ENCODE data around the gene ACER2.
"Not testable (repeated sequence)": the region's sequence is repeated elsewhere in the genome, so short reads cannot be mapped to it uniquely, and the experiment has no call there.

ACER2 gene

GRCh38 chr9:19408693-19409400 lies at the start of gene ACER2:
ACER2 (plus strand) TSS chr9:19409009; CDS start chr9:19409085, 76 bp downstream.
- H3K9me3 Mint-ChIP-seq: no peaks in the 10 kb centered on the region
- peaks cover 10% of the 10 kb centered on the region for H3K4me1 Mint-ChIP-seq (ENCODE audit: low read depth)
- H3K4me3 Mint-ChIP-seq: peak within 1 kb of the TSS; percentile 96
- no peaks in the 10 kb centered on the region for H3K36me3 Mint-ChIP-seq (ENCODE audit: low read depth)
- peak within 1 kb of the TSS; percentile 87 for H3K27ac Mint-ChIP-seq
- H3K27me3 Mint-ChIP-seq: no peaks in the 10 kb centered on the region

GRCh38 chr9:19369107-19369506 lies 39.7 kb upstream of the ACER2 start:
- Mint-ChIP-seq H3K27me3 (no peaks in the 10 kb centered on the region), H3K4me1 (ENCODE audit: low read depth) (peaks cover 5% of the 10 kb centered on the region), H3K27ac (no peak overlapping the region), H3K4me3 (no peak overlapping the region), H3K36me3 (ENCODE audit: low read depth) (peaks cover 22% of the 10 kb centered on the region), H3K9me3 (no peaks in the 10 kb centered on the region)

- Mint-ChIP-seq H3K9me3 (no peaks in the 10 kb centered on the region), H3K4me3 (no peak overlapping the region), H3K27me3 (no peaks in the 10 kb centered on the region), H3K36me3 (ENCODE audit: low read depth) (peaks cover 39% of the 10 kb centered on the region), H3K27ac (no peak overlapping the region), H3K4me1 (ENCODE audit: low read depth) (peaks cover 18% of the 10 kb centered on the region)
Observed at GRCh38 chr9:19371942-19372341, 36.9 kb upstream of the ACER2 start.

- Mint-ChIP-seq H3K36me3 (ENCODE audit: low read depth) (peaks cover 45% of the 10 kb centered on the region), H3K27ac (no peak overlapping the region), H3K27me3 (no peaks in the 10 kb centered on the region), H3K4me1 (ENCODE audit: low read depth) (peaks cover 24% of the 10 kb centered on the region), H3K4me3 (no peak overlapping the region), H3K9me3 (no peaks in the 10 kb centered on the region)
Observed at GRCh38 chr9:19372567-19372966, 36.2 kb upstream of the ACER2 start.

GRCh38 chr9:19373527-19373926 lies 35.3 kb upstream of the ACER2 start:
- H3K27me3 Mint-ChIP-seq: no peaks in the 10 kb centered on the region
- H3K27ac Mint-ChIP-seq: peak overlapping the region; percentile 51
- H3K4me3 Mint-ChIP-seq: no peak overlapping the region
- peaks cover 54% of the 10 kb centered on the region for H3K36me3 Mint-ChIP-seq (ENCODE audit: low read depth)
- H3K9me3 Mint-ChIP-seq: no peaks in the 10 kb centered on the region
- peaks cover 32% of the 10 kb centered on the region for H3K4me1 Mint-ChIP-seq (ENCODE audit: low read depth)

- peaks cover 73% of the 10 kb centered on the region for H3K36me3 Mint-ChIP-seq (ENCODE audit: low read depth)
- H3K27ac Mint-ChIP-seq: peak overlapping the region; percentile 79
- peaks cover 48% of the 10 kb centered on the region for H3K4me1 Mint-ChIP-seq (ENCODE audit: low read depth)
- no peaks in the 10 kb centered on the region for H3K27me3 Mint-ChIP-seq
- H3K9me3 Mint-ChIP-seq: no peaks in the 10 kb centered on the region
- H3K4me3 Mint-ChIP-seq: peak overlapping the region; percentile 26
Observed at GRCh38 chr9:19375538-19375937, 33.3 kb upstream of the ACER2 start.

GRCh38 chr9:19376931-19377330 lies 31.9 kb upstream of the ACER2 start:
- H3K27ac Mint-ChIP-seq: peak overlapping the region; percentile 100
- no peaks in the 10 kb centered on the region for H3K27me3 Mint-ChIP-seq
- H3K9me3 Mint-ChIP-seq: no peaks in the 10 kb centered on the region
- peak overlapping the region; percentile 100 for H3K4me3 Mint-ChIP-seq
- H3K36me3 Mint-ChIP-seq (ENCODE audit: low read depth): peaks cover 81% of the 10 kb centered on the region
- peaks cover 60% of the 10 kb centered on the region for H3K4me1 Mint-ChIP-seq (ENCODE audit: low read depth)

- Mint-ChIP-seq H3K4me3 (peak overlapping the region; percentile 100), H3K4me1 (ENCODE audit: low read depth) (peaks cover 64% of the 10 kb centered on the region), H3K9me3 (no peaks in the 10 kb centered on the region), H3K36me3 (ENCODE audit: low read depth) (peaks cover 79% of the 10 kb centered on the region), H3K27me3 (no peaks in the 10 kb centered on the region), H3K27ac (peak overlapping the region; percentile 100)
Observed at GRCh38 chr9:19378164-19378563, 30.6 kb upstream of the ACER2 start.

- H3K27me3 Mint-ChIP-seq: no peaks in the 10 kb centered on the region
- peak overlapping the region; percentile 100 for H3K27ac Mint-ChIP-seq
- H3K9me3 Mint-ChIP-seq: no peaks in the 10 kb centered on the region
- peaks cover 74% of the 10 kb centered on the region for H3K36me3 Mint-ChIP-seq (ENCODE audit: low read depth)
- H3K4me3 Mint-ChIP-seq: peak overlapping the region; percentile 100
- peaks cover 64% of the 10 kb centered on the region for H3K4me1 Mint-ChIP-seq (ENCODE audit: low read depth)
Observed at GRCh38 chr9:19378647-19379046, 30.2 kb upstream of the ACER2 start.

GRCh38 chr9:19379283-19379682 lies 29.5 kb upstream of the ACER2 start:
- H3K27me3 Mint-ChIP-seq: no peaks in the 10 kb centered on the region
- peak overlapping the region; percentile 100 for H3K4me3 Mint-ChIP-seq
- peak overlapping the region; percentile 100 for H3K27ac Mint-ChIP-seq
- H3K36me3 Mint-ChIP-seq (ENCODE audit: low read depth): peaks cover 68% of the 10 kb centered on the region
- no peaks in the 10 kb centered on the region for H3K9me3 Mint-ChIP-seq
- peaks cover 64% of the 10 kb centered on the region for H3K4me1 Mint-ChIP-seq (ENCODE audit: low read depth)

GRCh38 chr9:19379697-19380046 lies 29.1 kb upstream of the ACER2 start:
- H3K27ac Mint-ChIP-seq: peak overlapping the region; percentile 100
- no peaks in the 10 kb centered on the region for H3K9me3 Mint-ChIP-seq
- peaks cover 64% of the 10 kb centered on the region for H3K36me3 Mint-ChIP-seq (ENCODE audit: low read depth)
- H3K4me1 Mint-ChIP-seq (ENCODE audit: low read depth): peaks cover 64% of the 10 kb centered on the region
- H3K4me3 Mint-ChIP-seq: peak overlapping the region; percentile 100
- H3K27me3 Mint-ChIP-seq: no peaks in the 10 kb centered on the region

- Mint-ChIP-seq H3K4me3 (peak overlapping the region; percentile 100), H3K27ac (peak overlapping the region; percentile 100), H3K27me3 (no peaks in the 10 kb centered on the region), H3K4me1 (ENCODE audit: low read depth) (peaks cover 57% of the 10 kb centered on the region), H3K36me3 (ENCODE audit: low read depth) (peaks cover 55% of the 10 kb centered on the region), H3K9me3 (no peaks in the 10 kb centered on the region)
Observed at GRCh38 chr9:19380826-19381075, 28.1 kb upstream of the ACER2 start.

- H3K36me3 Mint-ChIP-seq (ENCODE audit: low read depth): peaks cover 46% of the 10 kb centered on the region
- H3K27ac Mint-ChIP-seq: no peak overlapping the region
- peaks cover 48% of the 10 kb centered on the region for H3K4me1 Mint-ChIP-seq (ENCODE audit: low read depth)
- peak overlapping the region; percentile 100 for H3K4me3 Mint-ChIP-seq
- no peaks in the 10 kb centered on the region for H3K9me3 Mint-ChIP-seq
- H3K27me3 Mint-ChIP-seq: peaks cover 1% of the 10 kb centered on the region
Observed at GRCh38 chr9:19381656-19382055, 27.2 kb upstream of the ACER2 start.

GRCh38 chr9:19385212-19385611 lies 23.6 kb upstream of the ACER2 start:
- not testable (repeated sequence) for H3K9me3 Mint-ChIP-seq, H3K27ac Mint-ChIP-seq, H3K4me3 Mint-ChIP-seq
- Mint-ChIP-seq H3K27me3 (peaks cover 12% of the 10 kb centered on the region), H3K36me3 (ENCODE audit: low read depth) (peaks cover 10% of the 10 kb centered on the region), H3K4me1 (ENCODE audit: low read depth) (peaks cover 19% of the 10 kb centered on the region)

- peaks cover 13% of the 10 kb centered on the region for H3K27me3 Mint-ChIP-seq
- no peak overlapping the region for H3K27ac Mint-ChIP-seq
- H3K4me1 Mint-ChIP-seq (ENCODE audit: low read depth): peaks cover 14% of the 10 kb centered on the region
- H3K9me3 Mint-ChIP-seq: no peaks in the 10 kb centered on the region
- H3K4me3 Mint-ChIP-seq: no peak overlapping the region
- H3K36me3 Mint-ChIP-seq (ENCODE audit: low read depth): peaks cover 5% of the 10 kb centered on the region
Observed at GRCh38 chr9:19385786-19386501, 22.9 kb upstream of the ACER2 start.
